Mammary epithelial cell (primary cell): Measurements from ENCODE around the gene SPOCD1.

Source experiments
- CTCF ChIP-seq, 2 donors: IDR thresholded peaks in 1 of 2; conservative IDR thresholded peaks in 1 of 2; 2 replicates each; pipeline ENCODE4 v1.5.1; 2011 to 2012; ENCODE audit warnings: inconsistent platforms in 2 of 2, low read length in 2 of 2, mild to moderate bottlenecking in 2 of 2, control low read depth in 1 of 2, low read depth in 1 of 2; ENCODE audit not compliant: insufficient read depth in 1 of 2; ENCODE audit errors: extremely low read depth in 1 of 2
- EZH2 ChIP-seq: IDR thresholded peaks from 2 replicates; pipeline ENCODE4 v1.6.1; 2012; ENCODE audit warnings: low read length, inconsistent platforms, borderline replicate concordance

DNA sequence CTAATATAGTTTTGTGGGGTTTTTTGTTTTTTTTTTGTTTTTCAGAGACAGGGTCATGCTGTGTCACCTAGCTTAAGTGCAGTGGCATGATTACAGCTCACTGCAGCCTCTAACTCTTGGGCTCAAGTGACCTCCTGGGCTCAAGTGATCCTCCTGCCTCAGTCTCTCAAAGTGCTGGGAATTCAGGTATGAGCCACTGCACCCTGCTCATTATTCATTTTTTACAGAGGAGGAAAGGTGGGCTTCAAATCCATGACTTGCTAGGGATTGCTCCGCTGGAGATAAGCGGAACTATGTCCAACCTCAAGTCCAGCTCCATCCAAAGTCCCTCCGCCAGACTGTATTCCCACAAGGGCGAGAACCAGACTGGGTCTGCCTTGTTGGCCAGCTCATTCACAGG, 8.0 kb upstream of the SPOCD1 start:
- TF ChIP-seq CTCF (conservative IDR thresholded peaks at IDR 0.05 in 1 of 2, IDR thresholded peaks at IDR 0.05 in 1 of 2; ENCODE audit: extremely low read depth in 1 of 2, insufficient read depth in 1 of 2, low read depth in 1 of 2, low read length in 2 of 2) (no peak), EZH2 (no peak)
